Activated CD4-positive, alpha-beta T cell treated with anti-CD3 and anti-CD28 coated beads for 36 hours (primary cell): ENCODE results near the gene SLBP. TPM values are rescaled to one million over a fixed set of nuclear protein-coding genes. Genes with fewer than 3 reads are reported as not detected.

Experiments
- ATAC-seq: fragments of 200-7000 bp; cut with Tn5 transposase; one replicate; pipeline ENCODE4 v1.10.0; 2021; ENCODE audit warnings: mild to moderate bottlenecking, moderate library complexity
- CTCF ChIA-PET: fragments of 350-600 bp; sonication (Branson Sonifier 250); formaldehyde crosslinking; loops from one replicate; lab custom pipeline; 2021; ENCODE audit warnings: antibody characterized with exemption; lab: Charles Lee
- POLR2A ChIA-PET: fragments of 350-600 bp; sonication (Branson Sonifier 250); formaldehyde crosslinking; loops from one replicate; lab custom pipeline; 2021; ENCODE audit warnings: antibody characterized with exemption, inconsistent platforms; lab: Charles Lee
- DNase-seq: peaks from one replicate; pipeline ENCODE4 v3.0.0-alpha.2; 2020
- H3K27ac Mint-ChIP-seq: one replicate; pipeline ENCODE4 v1.8.0; 2021; ENCODE audit warnings: mixed read lengths
- H3K27me3 Mint-ChIP-seq: one replicate; pipeline ENCODE4 v1.8.0; 2021; ENCODE audit warnings: mixed read lengths
- H3K36me3 Mint-ChIP-seq: one replicate; pipeline ENCODE4 v1.8.0; 2021; ENCODE audit warnings: low read depth, mixed read lengths
- H3K4me1 Mint-ChIP-seq: one replicate; pipeline ENCODE4 v1.8.0; 2021; ENCODE audit warnings: mixed read lengths
- H3K4me3 Mint-ChIP-seq: one replicate; pipeline ENCODE4 v1.8.0; 2021; ENCODE audit warnings: mild to moderate bottlenecking, moderate library complexity, mixed read lengths
- H3K9me3 Mint-ChIP-seq: one replicate; pipeline ENCODE4 v1.8.0; 2021; ENCODE audit warnings: low read depth, mixed read lengths
- intact Hi-C, 2 experiments: fragments of 100-400 bp; cut with DNase I in 1 of 2; cut with micrococcal nuclease in 1 of 2; formaldehyde crosslinking; loops; one replicate each; pipeline versions ENCODE4 v1.14.2 to v1.15.1; 2022 to 2024; cut with DNase I, micrococcal nuclease
- total RNA-seq, 2 experiments: library from RNA; stranded (reverse); gene quantifications; one replicate each; pipeline ENCODE4 v1.2.3, GENCODE V29; 2021

Gene SLBP
- total RNA-seq, 2 experiments from 2014 or later = 113 to 134 TPM

DNA sequence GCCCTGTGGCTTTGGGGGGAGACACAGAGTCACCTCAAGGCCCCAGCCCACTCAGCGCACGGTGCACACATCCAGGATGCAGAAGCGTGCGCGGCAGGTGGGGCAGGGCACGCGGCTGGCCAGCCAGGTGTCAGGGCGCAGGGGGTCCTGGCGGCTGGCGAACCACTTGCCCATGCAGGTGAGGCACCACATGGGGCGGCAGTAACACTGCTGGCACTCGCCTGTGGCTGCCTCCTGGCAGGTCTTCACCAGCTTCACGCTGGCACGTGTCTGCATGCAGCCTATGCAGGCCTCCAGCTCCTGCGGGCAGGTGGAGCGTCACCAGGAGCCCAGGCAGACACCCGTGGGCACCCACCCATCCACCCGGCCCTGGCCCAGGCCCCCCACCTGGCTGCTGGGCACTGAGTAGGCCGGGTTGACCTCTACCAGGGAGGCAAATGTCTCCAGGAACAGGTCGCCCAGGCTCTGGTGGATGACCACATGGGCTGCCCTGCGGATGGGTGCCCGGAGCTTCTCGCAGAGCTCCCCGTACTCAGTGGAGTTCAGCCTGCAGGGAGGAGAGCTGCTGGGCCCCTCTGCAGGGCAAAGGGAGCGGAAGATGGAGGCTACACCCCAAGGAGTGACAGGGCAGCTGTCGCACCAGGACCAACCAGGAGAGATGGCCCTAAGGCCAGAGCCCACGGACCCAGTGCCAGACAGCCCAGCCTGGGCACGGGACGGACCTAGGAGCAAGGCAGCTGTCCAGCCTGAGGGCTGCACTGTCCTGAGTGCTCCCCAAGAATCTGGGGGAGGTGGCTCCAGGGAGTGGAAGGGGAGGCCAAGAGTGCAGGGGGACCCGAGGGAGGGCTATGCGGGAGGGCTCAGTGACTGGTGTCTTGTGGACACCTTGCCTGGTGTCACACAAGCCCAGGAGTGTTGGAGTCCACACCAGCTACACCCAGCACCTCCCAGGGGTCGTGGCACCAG lies 5.3 kb upstream of the SLBP start:
- H3K36me3 Mint-ChIP-seq = peaks cover 43% of the 10 kb centered on the region
- H3K27me3 Mint-ChIP-seq = no peaks in the 10 kb centered on the region
- CTCF ChIA-PET = interaction anchor here (4.1 kb wide), 1 partner anchor 13 kb away, joined by 19 read pairs; no protein-coding TSS in a partner anchor
- peaks cover 43% of the 10 kb centered on the region for H3K4me1 Mint-ChIP-seq
- H3K27ac Mint-ChIP-seq = no peak overlapping the region
- POLR2A ChIA-PET = no interaction called here
- intact Hi-C loops = no loop called here
- no peak overlapping the region for H3K4me3 Mint-ChIP-seq
- ATAC-seq (no peak), DNase-seq (no peak)
- no peaks in the 10 kb centered on the region for H3K9me3 Mint-ChIP-seq

DNA sequence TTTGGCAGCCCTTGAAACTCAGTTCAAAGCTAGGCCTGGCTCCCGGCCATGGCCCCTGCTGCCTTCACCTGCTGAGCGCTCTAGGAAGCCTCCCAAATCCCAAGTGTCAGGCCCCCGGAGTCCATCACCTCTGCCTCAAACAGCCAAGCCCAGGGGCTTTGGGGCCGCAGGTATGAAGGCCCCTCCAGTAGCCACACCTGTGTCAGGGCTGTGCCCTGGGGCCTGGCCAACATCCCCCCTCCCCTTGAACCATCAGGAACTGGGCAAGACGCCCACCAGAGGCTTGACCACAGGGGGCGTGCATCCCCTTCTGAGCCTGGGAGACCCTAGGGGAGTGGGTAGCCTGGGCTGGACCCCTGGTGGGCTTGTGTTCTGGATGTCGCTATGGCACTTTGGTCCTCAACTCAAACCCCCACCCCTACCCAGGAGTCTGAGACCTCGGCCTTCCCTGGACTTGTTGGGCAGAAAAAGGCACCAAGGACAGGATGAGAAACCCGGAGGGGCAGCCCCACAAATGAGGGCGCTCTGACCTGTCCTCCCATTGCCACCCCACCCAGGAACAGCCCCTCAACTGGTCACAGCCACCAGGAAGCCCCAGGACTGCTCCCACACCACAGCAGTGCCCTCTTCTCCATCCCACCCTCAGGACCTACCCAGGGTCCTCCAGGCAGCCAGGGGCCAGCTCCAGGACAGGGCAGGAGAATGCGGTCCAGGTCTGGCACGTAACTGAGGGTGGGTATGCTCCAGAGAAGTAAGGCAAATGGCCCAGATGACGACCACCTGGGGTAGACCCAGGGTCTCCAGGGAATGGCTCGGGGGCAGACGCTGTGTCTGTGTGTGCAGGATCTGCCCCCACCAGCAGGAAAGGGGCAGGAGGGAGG lies 4.2 kb upstream of the SLBP start:
- POLR2A ChIA-PET = no interaction called here
- CTCF ChIA-PET = interaction anchor here (0.6 to 0.7 kb wide), 4 partner anchors 23 to 366 kb away, joined by 3 read pairs; no protein-coding TSS in a partner anchor

DNA sequence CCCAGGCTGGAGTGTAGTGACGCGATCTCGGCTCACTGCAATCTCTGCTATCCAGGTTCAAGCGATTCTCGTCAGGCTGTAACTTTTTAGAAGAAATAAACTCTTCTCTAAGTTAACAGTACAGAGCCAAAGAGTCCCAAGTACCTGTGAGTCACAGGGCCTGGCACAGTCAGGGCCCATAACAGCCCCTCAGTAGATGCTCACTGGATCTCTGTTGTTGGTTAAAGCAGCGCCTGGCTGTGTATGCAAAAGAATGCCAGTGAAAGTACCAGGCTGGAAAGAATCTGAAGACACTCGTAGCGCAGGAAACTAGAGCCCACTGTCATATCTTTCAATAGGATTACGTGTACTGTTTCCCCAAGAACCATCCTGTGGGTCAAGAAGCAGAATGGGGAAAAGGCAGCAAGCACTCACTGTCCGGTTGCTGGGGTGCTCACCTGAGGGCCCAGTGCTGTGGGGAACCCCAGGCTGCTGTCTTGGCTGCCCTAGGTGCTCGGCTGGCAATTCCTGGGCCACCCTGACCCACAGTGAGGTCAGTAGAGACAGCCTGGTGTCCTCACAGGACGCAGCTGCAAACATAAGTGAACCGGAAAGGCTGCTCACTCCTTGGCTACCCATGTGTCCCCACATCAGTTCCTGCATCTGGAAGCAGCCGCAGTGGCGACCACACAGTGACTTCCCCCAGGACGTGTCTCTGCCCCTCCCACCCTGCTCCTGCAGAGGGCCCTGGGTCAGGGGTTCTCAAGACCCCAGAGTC lies 3.1 kb upstream of the SLBP start:
- CTCF ChIA-PET = interaction anchor here (0.6 to 1.3 kb wide), 3 partner anchors 8 to 139 kb away, joined by 3 read pairs; no protein-coding TSS in a partner anchor
- H3K9me3 Mint-ChIP-seq = no peaks in the 10 kb centered on the region
- intact Hi-C loops = no loop called here
- POLR2A ChIA-PET = interaction anchor here (1.2 kb wide), 1 partner anchor 11 kb away, joined by 4 read pairs; no protein-coding TSS in a partner anchor
- H3K4me3 Mint-ChIP-seq = peak overlapping the region; percentile 88
- ATAC-seq = no peak
- no peaks in the 10 kb centered on the region for H3K27me3 Mint-ChIP-seq
- no peak for DNase-seq
- peaks cover 52% of the 10 kb centered on the region for H3K4me1 Mint-ChIP-seq
- peak overlapping the region; percentile 60 for H3K27ac Mint-ChIP-seq
- peaks cover 50% of the 10 kb centered on the region for H3K36me3 Mint-ChIP-seq

More for the DNA sequence above, 4.2 kb upstream of the SLBP start:
- ATAC-seq (no peak), DNase-seq (no peak)
- H3K4me3 Mint-ChIP-seq = no peak overlapping the region
- intact Hi-C loops = no loop called here
- H3K27ac Mint-ChIP-seq = no peak overlapping the region
- H3K36me3 Mint-ChIP-seq = peaks cover 39% of the 10 kb centered on the region
- no peaks in the 10 kb centered on the region for H3K27me3 Mint-ChIP-seq
- peaks cover 41% of the 10 kb centered on the region for H3K4me1 Mint-ChIP-seq
- no peaks in the 10 kb centered on the region for H3K9me3 Mint-ChIP-seq

- intact Hi-C loops = loop anchor here in 1 of 2 experiments (5.0 kb wide), 3 partner anchors 512 to 782 kb away; partner anchors contain the start of genes GAK, MXD4 and TMEM175
- POLR2A ChIA-PET = interaction anchor here (1.2 to 6.2 kb wide), 2 partner anchors 8 to 10 kb away, joined by 4 to 89 read pairs; partner anchors contain the start of genes TACC3 and TMEM129
- H3K27ac Mint-ChIP-seq = peak overlapping the region; percentile 98
- H3K27me3 Mint-ChIP-seq = no peaks in the 10 kb centered on the region
- DNase-seq (no peak), ATAC-seq (no peak)
- H3K4me1 Mint-ChIP-seq = peaks cover 52% of the 10 kb centered on the region
- CTCF ChIA-PET = interaction anchor here (1.3 to 3.8 kb wide), 3 partner anchors 9 to 21 kb away, joined by 3 to 26 read pairs (median 6); no protein-coding TSS in a partner anchor
- H3K9me3 Mint-ChIP-seq = no peaks in the 10 kb centered on the region
- H3K36me3 Mint-ChIP-seq = peaks cover 57% of the 10 kb centered on the region
- H3K4me3 Mint-ChIP-seq = peak overlapping the region; percentile 88
Observed at GRCh38 chr4:1714303-1715001, 2.3 kb upstream of the SLBP start.

- no peaks in the 10 kb centered on the region for H3K9me3 Mint-ChIP-seq
- DNase-seq = no peak
- H3K4me1 Mint-ChIP-seq = peaks cover 57% of the 10 kb centered on the region
- ChIA-PET POLR2A (interaction anchor here (1.6 to 6.2 kb wide), 3 partner anchors 9 to 20 kb away, joined by 4 to 89 read pairs (median 8); partner anchors contain the start of genes TACC3 and TMEM129), CTCF (interaction anchor here (1.5 to 3.8 kb wide), 4 partner anchors 10 to 20 kb away, joined by 6 to 26 read pairs (median 8); no protein-coding TSS in a partner anchor)
- ATAC-seq = peak; percentile 7
- peaks cover 65% of the 10 kb centered on the region for H3K36me3 Mint-ChIP-seq
- peak overlapping the region; percentile 88 for H3K4me3 Mint-ChIP-seq
- intact Hi-C loops = loop anchor here (2.0 to 5.0 kb wide), 9 partner anchors 14 to 781 kb away; partner anchors contain the start of genes CFAP99 (in 1 of the 2), FAM53A (in 1 of the 2), FGFRL1 (in 1 of the 2) and GAK (in 1 of the 2)
- no peaks in the 10 kb centered on the region for H3K27me3 Mint-ChIP-seq
- H3K27ac Mint-ChIP-seq = peak overlapping the region; percentile 98
Observed at GRCh38 chr4:1713003-1713851, 1.1 kb upstream of the SLBP start.

- Mint-ChIP-seq H3K27me3 (no peaks in the 10 kb centered on the region), H3K27ac (peak overlapping the region; percentile 94), H3K9me3 (no peaks in the 10 kb centered on the region), H3K36me3 (peaks cover 69% of the 10 kb centered on the region), H3K4me1 (peaks cover 58% of the 10 kb centered on the region), H3K4me3 (peak overlapping the region; percentile 99)
- CTCF ChIA-PET = interaction anchor here (0.9 to 3.8 kb wide), 5 partner anchors 9 to 34 kb away, joined by 3 to 26 read pairs (median 10); no protein-coding TSS in a partner anchor
- peak; percentile 64 for DNase-seq
- peak; percentile 6 for ATAC-seq
- intact Hi-C loops = loop anchor here (1.0 to 5.0 kb wide), 23 partner anchors 10 to 1363 kb away; partner anchors contain the start of genes FAM53A (in 2 of the 2), LETM1 (in 2 of the 2), NSD2 (in 2 of the 2) and TACC3 (in 2 of the 2)
- POLR2A ChIA-PET = interaction anchor here (0.6 to 6.2 kb wide), 7 partner anchors 9 to 31 kb away, joined by 3 to 89 read pairs (median 4); partner anchors contain the start of genes FAM53A, TACC3 and TMEM129
Observed at GRCh38 chr4:1711571-1712215, 426 bp downstream of the SLBP start.

- Mint-ChIP-seq H3K4me1 (peaks cover 58% of the 10 kb centered on the region), H3K9me3 (no peaks in the 10 kb centered on the region), H3K36me3 (peaks cover 71% of the 10 kb centered on the region), H3K27me3 (no peaks in the 10 kb centered on the region), H3K27ac (peak overlapping the region; percentile 94), H3K4me3 (peak overlapping the region; percentile 99)
- intact Hi-C loops = loop anchor here (2.0 to 5.0 kb wide), 4 partner anchors 18 to 779 kb away; partner anchors contain the start of genes GAK (in 1 of the 2), MXD4 (in 1 of the 2) and TMEM175 (in 1 of the 2)
- DNase-seq = no peak
- ChIA-PET POLR2A (interaction anchor here (1.6 to 6.2 kb wide), 3 partner anchors 9 to 18 kb away, joined by 4 to 89 read pairs (median 8); partner anchors contain the start of genes TACC3 and TMEM129), CTCF (interaction anchor here (1.7 to 3.8 kb wide), 3 partner anchors 12 to 19 kb away, joined by 10 to 26 read pairs (median 13); no protein-coding TSS in a partner anchor)
- no peak for ATAC-seq
Observed at GRCh38 chr4:1711055-1711570, 1.0 kb downstream of the SLBP start.

DNA sequence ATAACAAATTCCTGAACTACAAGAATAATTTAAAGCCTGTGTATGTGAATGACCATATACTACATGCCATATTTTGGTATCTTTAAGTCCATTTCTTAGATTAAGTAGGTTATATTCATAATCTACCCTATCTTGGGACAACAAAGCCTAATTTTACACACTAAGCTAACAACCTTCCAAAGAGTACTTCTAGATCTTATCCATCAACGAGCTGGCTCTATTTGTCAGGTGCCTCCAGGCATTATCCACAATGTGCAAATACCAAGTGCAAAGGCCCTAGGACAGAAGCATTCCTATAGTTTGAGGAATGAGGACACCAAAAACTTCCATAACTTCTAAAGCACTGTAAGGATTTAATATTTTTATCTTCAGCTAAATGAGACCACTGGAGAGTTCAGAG lies 3.5 kb downstream of the SLBP start:
- DNase-seq (no peak), ATAC-seq (no peak)
- Mint-ChIP-seq H3K27me3 (no peaks in the 10 kb centered on the region), H3K4me3 (peak overlapping the region; percentile 34), H3K36me3 (peaks cover 71% of the 10 kb centered on the region), H3K9me3 (no peaks in the 10 kb centered on the region), H3K4me1 (peaks cover 60% of the 10 kb centered on the region), H3K27ac (peak overlapping the region; percentile 55)
- intact Hi-C loops = no loop called here
- POLR2A ChIA-PET = interaction anchor here (1.2 to 6.2 kb wide), 3 partner anchors 14 to 165 kb away, joined by 4 to 89 read pairs (median 28); partner anchors contain the start of genes TACC3 and TMEM129
- CTCF ChIA-PET = interaction anchor here (0.9 to 10.9 kb wide), 8 partner anchors 8 to 22 kb away, joined by 3 to 122 read pairs (median 4); partner anchors contain the start of genes TACC3 and TMEM129
